Right atrium auricular region (tissue), 2 donors: ENCODE results near the gene PCTP. TPM values are rescaled to one million over a fixed set of nuclear protein-coding genes. Genes with fewer than 3 reads are reported as not detected.
A peak's percentile ranks its signal among the peaks of the same experiment; 100 is the strongest.

Source experiments
- DNase-seq: peaks from one replicate; pipeline ENCODE4 v3.0.0-alpha.2; 2019; ENCODE audit warnings: low spot score
- H3K27ac ChIP-seq, 2 donors: fragments of 200-600 bp; sonication (generic); 1 replicate in 1 of 2; 2 replicates in 1 of 2; pipeline ENCODE4 v1.5.1; 2016 to 2019
- H3K27me3 ChIP-seq, 2 donors: fragments of 200-600 bp; sonication (generic); one replicate each; pipeline versions ENCODE4 v1.5.1 to v1.6.0; 2017 to 2019
- H3K36me3 ChIP-seq: fragments of 200-600 bp; sonication (generic); one replicate; pipeline ENCODE4 v1.5.1; 2016
- H3K4me1 ChIP-seq, 2 donors: fragments of 200-600 bp; sonication (generic); one replicate each; pipeline versions ENCODE4 v1.5.1 to v1.6.0; 2017 to 2019
- H3K4me3 ChIP-seq, 2 donors: fragments of 200-600 bp; sonication (generic); 1 replicate in 1 of 2; 2 replicates in 1 of 2; pipeline ENCODE4 v1.5.1; 2017 to 2019; ENCODE audit warnings: mild to moderate bottlenecking in 1 of 2, moderate library complexity in 1 of 2
- H3K9me3 ChIP-seq, 2 donors: fragments of 200-600 bp; sonication (generic); one replicate each; pipeline ENCODE4 v1.5.1; 2019
- total RNA-seq, 2 donors: library from RNA; depleted of rRNA; stranded (reverse); fragments of >200 nt; gene quantifications; one replicate each; pipeline ENCODE4 v1.1.0, GENCODE V29; 2016
- TF ChIP-seq, protein P1 (sequence below), 2 donors: fragments of 200-600 bp; sonication (generic); IDR thresholded peaks; one replicate each; pipeline ENCODE4 v1.5.1; 2019; ENCODE audit warnings: antibody characterized with exemption in 2 of 2

Gene PCTP
- total RNA-seq, 2 donors from 2014 or later = 15.1 to 27.0 TPM

DNA sequence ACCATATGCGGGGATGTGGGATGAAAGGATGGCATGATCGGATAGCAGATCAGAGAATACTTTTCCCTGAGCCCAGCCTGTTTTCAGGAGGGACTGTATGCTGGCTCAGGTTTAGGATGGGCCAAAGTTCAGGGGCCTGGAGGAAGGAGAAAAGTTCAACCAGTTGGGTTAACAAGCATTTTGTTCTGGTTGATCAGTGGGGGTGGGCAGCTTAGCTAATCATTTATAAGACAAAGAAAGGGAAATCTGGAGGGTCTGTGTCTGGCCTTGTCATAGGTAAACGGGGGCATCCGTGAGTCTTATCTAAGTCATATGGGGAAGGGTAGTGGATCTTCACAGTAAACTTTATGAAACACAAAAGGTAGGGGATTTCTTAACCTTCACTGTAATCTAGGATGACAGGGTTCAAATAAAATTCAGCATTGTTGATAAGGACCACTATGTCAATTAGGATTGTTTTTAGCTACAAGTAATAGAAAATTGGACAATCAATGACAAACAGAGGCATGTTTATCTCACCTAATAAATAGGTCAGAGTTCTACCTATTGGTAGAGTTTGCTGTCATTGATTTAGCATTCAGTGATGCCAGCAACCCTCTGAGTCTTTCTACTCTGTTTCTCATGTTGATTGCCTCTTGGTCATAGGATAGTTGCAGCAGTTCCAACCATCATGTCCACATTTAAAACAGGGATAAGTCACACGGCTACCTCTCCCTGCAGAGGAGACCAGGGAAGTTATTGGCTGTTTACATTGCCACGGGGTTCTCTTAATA, 11.4 kb downstream of the PCTP start:
- Histone ChIP-seq H3K27me3 (no peaks in the 10 kb centered on the region), H3K4me3 (no peak overlapping the region), H3K27ac (no peak overlapping the region), H3K4me1 (peaks cover 0 to 15% of the 10 kb centered on the region in 2 donors), H3K9me3 (no peaks in the 10 kb centered on the region), H3K36me3 (no peaks in the 10 kb centered on the region)
- no peak for DNase-seq
- TF ChIP-seq, protein P1, sequence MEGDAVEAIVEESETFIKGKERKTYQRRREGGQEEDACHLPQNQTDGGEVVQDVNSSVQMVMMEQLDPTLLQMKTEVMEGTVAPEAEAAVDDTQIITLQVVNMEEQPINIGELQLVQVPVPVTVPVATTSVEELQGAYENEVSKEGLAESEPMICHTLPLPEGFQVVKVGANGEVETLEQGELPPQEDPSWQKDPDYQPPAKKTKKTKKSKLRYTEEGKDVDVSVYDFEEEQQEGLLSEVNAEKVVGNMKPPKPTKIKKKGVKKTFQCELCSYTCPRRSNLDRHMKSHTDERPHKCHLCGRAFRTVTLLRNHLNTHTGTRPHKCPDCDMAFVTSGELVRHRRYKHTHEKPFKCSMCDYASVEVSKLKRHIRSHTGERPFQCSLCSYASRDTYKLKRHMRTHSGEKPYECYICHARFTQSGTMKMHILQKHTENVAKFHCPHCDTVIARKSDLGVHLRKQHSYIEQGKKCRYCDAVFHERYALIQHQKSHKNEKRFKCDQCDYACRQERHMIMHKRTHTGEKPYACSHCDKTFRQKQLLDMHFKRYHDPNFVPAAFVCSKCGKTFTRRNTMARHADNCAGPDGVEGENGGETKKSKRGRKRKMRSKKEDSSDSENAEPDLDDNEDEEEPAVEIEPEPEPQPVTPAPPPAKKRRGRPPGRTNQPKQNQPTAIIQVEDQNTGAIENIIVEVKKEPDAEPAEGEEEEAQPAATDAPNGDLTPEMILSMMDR (IDR thresholded peaks at IDR 0.05) = no peak

DNA sequence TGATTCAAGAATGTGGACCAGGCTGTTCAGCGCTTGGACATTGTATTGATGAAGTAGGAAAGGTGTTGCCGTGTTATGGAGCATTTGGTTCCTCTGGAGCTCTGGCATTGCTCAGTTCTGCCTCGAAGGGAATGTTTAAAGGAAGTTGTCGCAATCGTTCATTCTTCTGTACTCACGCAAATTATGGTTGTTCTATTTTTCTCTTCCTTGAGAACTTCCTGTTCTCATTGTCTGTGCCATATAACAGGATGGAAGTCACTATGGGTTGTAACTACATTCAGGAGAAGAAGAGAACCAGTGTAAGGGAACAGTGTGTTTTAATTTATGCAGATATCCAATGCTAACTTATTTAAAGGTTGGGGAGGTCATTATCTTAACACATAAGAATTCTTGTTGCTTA, 13.0 kb downstream of the PCTP start:
- Histone ChIP-seq H3K4me1 (peaks cover 0 to 15% of the 10 kb centered on the region in 2 donors), H3K4me3 (no peak overlapping the region), H3K9me3 (no peaks in the 10 kb centered on the region), H3K27me3 (no peaks in the 10 kb centered on the region), H3K36me3 (no peaks in the 10 kb centered on the region), H3K27ac (peak overlapping the region in 1 of 2 donors; percentile 16)
- TF ChIP-seq, protein P1 (IDR thresholded peaks at IDR 0.05) = no peak
- DNase-seq = no peak

DNA sequence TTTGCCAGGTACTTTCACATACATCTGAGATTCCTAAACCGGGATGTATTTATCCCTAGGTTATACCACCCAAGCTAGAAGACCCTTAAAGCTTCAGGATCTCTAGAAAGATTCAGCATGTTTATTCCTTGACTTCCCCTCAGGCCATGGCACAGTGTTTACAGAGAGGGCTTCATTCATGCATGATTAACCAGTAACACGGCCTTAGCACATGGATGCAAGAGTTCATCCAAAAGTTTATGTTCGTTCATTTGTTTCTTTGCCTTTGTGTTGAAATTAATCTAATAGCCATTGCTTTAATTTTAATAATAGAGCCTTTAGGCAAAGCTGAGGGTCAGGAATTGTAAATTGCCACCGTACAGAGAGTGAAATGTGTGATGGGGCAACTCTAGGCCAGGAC, 13.8 kb downstream of the PCTP start:
- Histone ChIP-seq H3K27ac (no peak overlapping the region), H3K4me3 (no peak overlapping the region), H3K4me1 (peaks cover 0 to 19% of the 10 kb centered on the region in 2 donors), H3K27me3 (no peaks in the 10 kb centered on the region), H3K36me3 (no peaks in the 10 kb centered on the region), H3K9me3 (no peaks in the 10 kb centered on the region)
- DNase-seq = no peak
- TF ChIP-seq, protein P1 (IDR thresholded peaks at IDR 0.05) = no peak

DNA sequence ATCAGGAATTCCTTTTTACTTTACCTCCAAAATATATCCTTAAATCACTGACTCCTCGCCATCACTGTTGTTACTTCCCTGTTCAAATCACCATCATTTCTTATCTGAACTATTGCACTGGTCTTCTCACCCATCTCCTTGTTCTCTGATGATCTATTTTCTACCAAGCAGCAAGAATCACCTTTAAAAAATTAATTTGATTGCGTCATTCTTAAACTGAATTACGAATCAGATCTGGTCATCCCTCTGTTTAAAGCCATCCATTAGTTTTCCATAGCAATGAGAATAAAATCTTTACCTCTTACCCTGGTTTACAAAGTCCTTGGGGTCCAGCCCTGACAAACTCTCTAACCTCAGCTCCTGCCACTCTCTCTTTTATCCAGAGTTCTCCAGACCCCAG, 14.6 kb downstream of the PCTP start:
- DNase-seq = no peak
- Histone ChIP-seq H3K27ac (no peak overlapping the region), H3K4me1 (peaks cover 0 to 26% of the 10 kb centered on the region in 2 donors), H3K36me3 (no peaks in the 10 kb centered on the region), H3K9me3 (no peaks in the 10 kb centered on the region), H3K4me3 (no peak overlapping the region), H3K27me3 (no peaks in the 10 kb centered on the region)
- TF ChIP-seq, protein P1 (IDR thresholded peaks at IDR 0.05) = no peak

DNA sequence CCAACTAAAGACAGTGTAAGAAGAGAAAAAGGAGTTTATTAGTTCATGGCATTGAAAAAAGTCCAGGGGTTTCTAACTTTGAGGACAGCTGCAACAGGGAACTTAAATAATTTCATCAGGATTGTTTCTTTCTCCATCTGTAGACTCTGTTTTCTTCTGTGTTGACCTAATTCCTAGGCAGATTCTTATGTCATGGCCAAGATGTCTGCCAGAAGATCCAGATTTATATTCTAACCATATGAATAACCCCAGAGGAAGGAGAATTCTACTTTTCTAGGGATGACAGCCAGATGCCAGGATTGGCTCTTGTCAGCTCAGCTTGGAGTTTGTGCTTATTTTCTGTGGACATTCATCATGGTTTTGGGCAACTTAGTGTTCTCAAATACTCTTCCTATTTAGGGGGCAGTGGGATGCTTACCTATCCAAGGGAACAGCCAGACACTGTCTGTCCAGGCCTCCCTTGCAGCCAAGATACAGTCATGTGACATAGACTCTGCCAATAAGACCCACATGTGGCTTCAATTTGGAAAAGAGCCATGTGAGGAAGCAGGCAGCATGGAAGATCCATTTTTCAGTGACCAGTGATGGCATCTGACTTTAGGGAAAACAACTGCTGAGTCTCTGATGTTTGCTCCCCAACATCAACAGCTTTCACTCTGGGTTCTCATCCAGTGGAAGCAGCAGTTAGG, 18.2 kb downstream of the PCTP start:
- Histone ChIP-seq H3K27me3 (no peaks in the 10 kb centered on the region), H3K4me1 (peaks cover 0 to 22% of the 10 kb centered on the region in 2 donors), H3K27ac (peak overlapping the region in 1 of 2 donors; percentile 48), H3K4me3 (no peak overlapping the region), H3K9me3 (no peaks in the 10 kb centered on the region), H3K36me3 (peaks cover 30% of the 10 kb centered on the region)
- DNase-seq = no peak
- TF ChIP-seq, protein P1 (IDR thresholded peaks at IDR 0.05) = no peak
